Gastrocnemius medialis (tissue), 4 donors: ENCODE measurements around the gene SLFNL1.

ENCODE experiments used
- CTCF ChIP-seq, 5 experiments: fragments of 450-650 bp in 3 of 5; fragments of 200-600 bp in 2 of 5; sonication (generic) in 2 of 5; IDR thresholded peaks in 4 of 5; conservative IDR thresholded peaks in 1 of 5; 1 replicate in 4 of 5; 2 replicates in 1 of 5; pipeline ENCODE4 v1.5.1; 2016 to 2019; ENCODE audit warnings: antibody characterized with exemption in 5 of 5, mild to moderate bottlenecking in 3 of 5, moderate library complexity in 3 of 5
- POLR2A ChIP-seq, 2 donors: fragments of 450-650 bp; IDR thresholded peaks; one replicate each; pipeline ENCODE4 v1.6.1; 2017; ENCODE audit warnings: antibody characterized with exemption in 2 of 2, mild to moderate bottlenecking in 2 of 2, moderate library complexity in 2 of 2

GRCh38 chr1:41041614-41042270 is 20.2 kb upstream of the SLFNL1 start:
- TF ChIP-seq CTCF (IDR thresholded peaks at IDR 0.05 in 4 of 5, conservative IDR thresholded peaks at IDR 0.05 in 1 of 5) (no peak), POLR2A (IDR thresholded peaks at IDR 0.05) (no peak)
